Sigmoid colon (tissue), 7 donors: ENCODE data around the gene RUNX1. TPM values are rescaled to one million over a fixed set of nuclear protein-coding genes. Genes with fewer than 3 reads are reported as not detected.

Experiments used
- DNase-seq: peaks from one replicate; pipeline ENCODE4 v3.0.0-alpha.2; 2019
- H3K27ac ChIP-seq, 4 donors: fragments of 200-600 bp; sonication (generic); one replicate each; pipeline ENCODE4 v1.5.1; 2016 to 2019; ENCODE audit warnings: mild to moderate bottlenecking in 1 of 4
- H3K27me3 ChIP-seq, 3 donors: fragments of 200-600 bp; sonication (generic); one replicate each; pipeline ENCODE4 v1.5.1; 2019; ENCODE audit warnings: mild to moderate bottlenecking in 1 of 3
- H3K36me3 ChIP-seq, 4 donors: fragments of 200-600 bp; sonication (generic); one replicate each; pipeline ENCODE4 v1.5.1; 2016 to 2019
- H3K4me1 ChIP-seq, 4 donors: fragments of 200-600 bp; sonication (generic); one replicate each; pipeline ENCODE4 v1.5.1; 2017 to 2019
- H3K4me3 ChIP-seq, 4 donors: fragments of 200-600 bp; sonication (generic); one replicate each; pipeline ENCODE4 v1.5.1; 2017 to 2019; ENCODE audit warnings: mild to moderate bottlenecking in 2 of 4, moderate library complexity in 1 of 4
- H3K9me3 ChIP-seq, 4 donors: fragments of 200-600 bp in 3 of 4; sonication (generic) in 3 of 4; one replicate each; pipeline versions ENCODE4 v1.5.1 to v1.6.1; 2013 to 2019
- EP300 ChIP-seq, 4 donors: sonication (generic); formaldehyde crosslinking; IDR thresholded peaks; one replicate each; pipeline ENCODE4 v1.6.1; 2017; ENCODE audit warnings: antibody characterized with exemption in 4 of 4
- POLR2A ChIP-seq, 2 donors: fragments of 450-650 bp; IDR thresholded peaks; one replicate each; pipeline ENCODE4 v1.6.1; 2016; ENCODE audit warnings: antibody characterized with exemption in 2 of 2, mild to moderate bottlenecking in 2 of 2, moderate library complexity in 2 of 2
- POLR2AphosphoS5 ChIP-seq, 4 donors: sonication (generic); formaldehyde crosslinking; IDR thresholded peaks; one replicate each; pipeline ENCODE4 v1.6.1; 2017; ENCODE audit warnings: antibody characterized with exemption in 4 of 4
- WGBS, 2 donors: extraction: QIAGEN DNeasy Blood & Tissue Kit; methylation state at CpG; one replicate each; pipeline ENCODE4 v1.1.7; 2013; 5-methylcytosine and 5-hydroxymethylcytosine counted together
- intact Hi-C: fragments of 100-400 bp; cut with DNase I; formaldehyde crosslinking; loops from one replicate; pipeline ENCODE4 v1.15.1; 2023
- polyA plus RNA-seq, 3 donors: library from polyadenylated mRNA; stranded (reverse); fragments of 200-250 nt; gene quantifications; one replicate each; pipeline ENCODE4 v1.2.3, GENCODE V29; 2013
- total RNA-seq, 4 donors: library from RNA; depleted of rRNA; stranded (reverse); fragments of >200 nt; gene quantifications; one replicate each; pipeline ENCODE4 v1.1.0, GENCODE V29; 2016
- TF ChIP-seq, protein P1 (sequence below), 4 experiments: fragments of 450-650 bp in 3 of 4; fragments of 200-600 bp in 1 of 4; IDR thresholded peaks; one replicate each; pipeline ENCODE4 v1.5.1; 2016 to 2019; ENCODE audit warnings: antibody characterized with exemption in 4 of 4, mild to moderate bottlenecking in 3 of 4, moderate library complexity in 2 of 4
- donor health status: healthy with polysubstance abuse.
- donor health status: Bipolar disorder and iron deficiency.
- donor health status: healthy.

The RUNX1 gene
- total and polyA plus RNA-seq, 7 donors, result 2.8 to 23.3 (median 7.5) TPM

DNA sequence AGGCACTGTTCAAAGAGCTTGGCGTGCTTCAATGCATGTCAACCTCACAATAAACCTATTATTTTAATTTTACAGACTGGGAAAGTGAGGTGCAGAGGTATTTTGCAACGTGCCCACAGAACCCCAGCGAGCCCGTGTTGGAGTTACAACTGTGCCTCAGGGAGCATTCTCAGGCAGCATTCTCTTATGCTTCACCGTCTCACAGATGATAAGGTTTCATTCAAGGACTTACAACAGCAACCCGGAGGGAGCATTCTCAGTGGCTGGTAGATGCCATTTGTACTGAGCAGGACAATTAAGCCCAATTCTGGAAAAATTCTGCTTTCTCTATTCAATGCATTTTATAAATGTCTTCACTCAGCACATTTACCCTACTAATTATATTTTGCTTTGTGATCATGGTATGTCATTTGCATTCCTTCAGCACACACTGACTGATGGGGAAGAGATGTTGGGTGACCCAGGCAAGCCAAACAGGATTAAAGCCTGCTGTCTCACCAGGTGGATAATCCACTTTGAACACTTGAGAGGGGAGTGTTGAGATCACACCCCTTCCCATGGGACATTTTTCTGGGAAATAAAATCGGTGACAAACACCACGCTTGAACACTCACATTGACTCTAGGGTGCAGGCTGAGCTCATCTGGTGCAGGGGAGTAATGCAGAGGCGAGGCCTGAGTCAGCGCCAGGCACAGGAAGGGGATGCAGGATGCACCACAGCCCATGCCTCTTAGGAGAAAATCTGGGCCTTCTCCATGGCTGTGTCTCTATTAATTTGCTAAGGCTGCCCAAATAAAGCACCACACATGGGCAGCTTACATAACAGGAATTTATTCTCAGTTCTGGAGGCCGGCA lies 266.4 kb downstream of the RUNX1 start:
- DNase-seq, result no peak
- H3K27me3 ChIP-seq, result no peaks in the 10 kb centered on the region

DNA sequence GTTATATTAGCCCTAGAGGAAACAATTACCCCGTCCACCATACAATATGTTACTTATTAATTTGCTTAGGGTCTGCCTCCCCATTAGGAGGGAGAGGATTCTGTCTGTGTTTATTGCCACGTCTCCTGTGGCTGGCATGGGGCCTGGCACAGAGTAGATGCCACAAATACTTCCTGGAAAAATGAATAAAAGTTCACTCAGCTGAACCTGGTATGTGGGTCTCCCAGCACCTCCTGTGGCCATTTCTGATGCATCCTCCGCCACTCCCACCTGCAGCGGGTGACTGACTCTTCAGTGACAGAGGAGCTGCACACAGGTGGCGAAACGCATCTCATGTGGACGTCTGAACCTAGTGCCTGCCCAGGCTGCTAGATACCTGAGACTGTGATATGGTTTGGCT lies 267.6 kb downstream of the RUNX1 start:
- TF ChIP-seq POLR2AphosphoS5 (IDR thresholded peaks at IDR 0.05) (no peak), EP300 (IDR thresholded peaks at IDR 0.05) (no peak), POLR2A (IDR thresholded peaks at IDR 0.05) (no peak)
- TF ChIP-seq, protein P1, sequence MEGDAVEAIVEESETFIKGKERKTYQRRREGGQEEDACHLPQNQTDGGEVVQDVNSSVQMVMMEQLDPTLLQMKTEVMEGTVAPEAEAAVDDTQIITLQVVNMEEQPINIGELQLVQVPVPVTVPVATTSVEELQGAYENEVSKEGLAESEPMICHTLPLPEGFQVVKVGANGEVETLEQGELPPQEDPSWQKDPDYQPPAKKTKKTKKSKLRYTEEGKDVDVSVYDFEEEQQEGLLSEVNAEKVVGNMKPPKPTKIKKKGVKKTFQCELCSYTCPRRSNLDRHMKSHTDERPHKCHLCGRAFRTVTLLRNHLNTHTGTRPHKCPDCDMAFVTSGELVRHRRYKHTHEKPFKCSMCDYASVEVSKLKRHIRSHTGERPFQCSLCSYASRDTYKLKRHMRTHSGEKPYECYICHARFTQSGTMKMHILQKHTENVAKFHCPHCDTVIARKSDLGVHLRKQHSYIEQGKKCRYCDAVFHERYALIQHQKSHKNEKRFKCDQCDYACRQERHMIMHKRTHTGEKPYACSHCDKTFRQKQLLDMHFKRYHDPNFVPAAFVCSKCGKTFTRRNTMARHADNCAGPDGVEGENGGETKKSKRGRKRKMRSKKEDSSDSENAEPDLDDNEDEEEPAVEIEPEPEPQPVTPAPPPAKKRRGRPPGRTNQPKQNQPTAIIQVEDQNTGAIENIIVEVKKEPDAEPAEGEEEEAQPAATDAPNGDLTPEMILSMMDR (IDR thresholded peaks at IDR 0.05), result no peak
- 61 to 82% methylated on average over 7 of the region's 7 CpGs for WGBS, 2 donors
- H3K36me3 ChIP-seq, result no peaks in the 10 kb centered on the region

More for the DNA sequence above, 266.4 kb downstream of the RUNX1 start:
- Histone ChIP-seq H3K4me3 (no peak overlapping the region), H3K4me1 (no peaks in the 10 kb centered on the region), H3K9me3 (no peaks in the 10 kb centered on the region), H3K27ac (no peak overlapping the region), H3K36me3 (no peaks in the 10 kb centered on the region)
- TF ChIP-seq, protein P1 (IDR thresholded peaks at IDR 0.05), result no peak
- no peak for TF ChIP-seq EP300 (IDR thresholded peaks at IDR 0.05)
- TF ChIP-seq POLR2AphosphoS5 (IDR thresholded peaks at IDR 0.05), result no peak
- TF ChIP-seq POLR2A (IDR thresholded peaks at IDR 0.05), result no peak
- 91% methylated on average over 11 of the region's 11 CpGs for WGBS, 2 donors
- intact Hi-C loops, result no loop called here

GRCh38 chr21:34779860-34780259 lies 269.2 kb downstream of the RUNX1 start:
- Histone ChIP-seq H3K4me1 (peaks cover 0 to 7% (median 0%) of the 10 kb centered on the region in 4 donors), H3K27me3 (no peaks in the 10 kb centered on the region), H3K27ac (no peak overlapping the region), H3K36me3 (no peaks in the 10 kb centered on the region), H3K4me3 (no peak overlapping the region), H3K9me3 (no peaks in the 10 kb centered on the region)
- no peak for TF ChIP-seq POLR2A (IDR thresholded peaks at IDR 0.05)
- no peak for TF ChIP-seq POLR2AphosphoS5 (IDR thresholded peaks at IDR 0.05)
- TF ChIP-seq, protein P1 (IDR thresholded peaks at IDR 0.05), result no peak
- no peak for TF ChIP-seq EP300 (IDR thresholded peaks at IDR 0.05)
- no peak for DNase-seq
- intact Hi-C loops, result no loop called here
- 24 to 33% methylated on average over 2 of the region's 2 CpGs for WGBS, 2 donors

More for the DNA sequence above, 267.6 kb downstream of the RUNX1 start:
- Histone ChIP-seq H3K4me3 (no peak overlapping the region), H3K9me3 (no peaks in the 10 kb centered on the region), H3K27me3 (no peaks in the 10 kb centered on the region), H3K4me1 (no peaks in the 10 kb centered on the region), H3K27ac (no peak overlapping the region)
- intact Hi-C loops, result no loop called here
- no peak for DNase-seq

GRCh38 chr21:34775793-34776192 lies 273.3 kb downstream of the RUNX1 start:
- no peak overlapping the region for H3K27ac ChIP-seq
- intact Hi-C loops, result no loop called here
- no peak for DNase-seq
- no peaks in the 10 kb centered on the region for H3K36me3 ChIP-seq
- H3K4me3 ChIP-seq, result no peak overlapping the region
- TF ChIP-seq, protein P1 (IDR thresholded peaks at IDR 0.05), result no peak
- TF ChIP-seq POLR2A (IDR thresholded peaks at IDR 0.05) (no peak), EP300 (IDR thresholded peaks at IDR 0.05) (no peak), POLR2AphosphoS5 (IDR thresholded peaks at IDR 0.05) (no peak)
- peaks cover 0 to 8% (median 0%) of the 10 kb centered on the region in 4 donors for H3K4me1 ChIP-seq
- no peaks in the 10 kb centered on the region for H3K9me3 ChIP-seq
- no peaks in the 10 kb centered on the region for H3K27me3 ChIP-seq
- 69 to 75% methylated on average over 7 of the region's 7 CpGs for WGBS, 2 donors
